Cerebellar nuclear complex (tissue), 1 donor: ENCODE results near the gene CERS1.

Experiments used
- DNase-seq, 2 experiments: peaks; one replicate each; lab custom pipeline; 2025; lab: John Stamatoyannopoulos, UW

Gene CERS1

GRCh38 chr19:18839465-18840287, 56.3 kb downstream of the CERS1 start:
- DNase-seq, result no peak

GRCh38 chr19:18834644-18834984, 61.3 kb downstream of the CERS1 start:
- DNase-seq, result no peak

GRCh38 chr19:18833849-18834643, 61.9 kb downstream of the CERS1 start:
- no peak for DNase-seq

- no peak for DNase-seq
Measured at GRCh38 chr19:18833141-18833476, 62.8 kb downstream of the CERS1 start.

- DNase-seq, result no peak
Measured at GRCh38 chr19:18832306-18833140, 63.4 kb downstream of the CERS1 start.

GRCh38 chr19:18831524-18832305, 64.2 kb downstream of the CERS1 start, which contains the start of gene UPF1:
Gene UPF1 (plus strand): TSS chr19:18831959. CDS start chr19:18832210, 251 bp downstream.
- DNase-seq, result peak in 1 of 2 experiments; percentile 63

GRCh38 chr19:18830488-18830887, 65.5 kb downstream of the CERS1 start:
- DNase-seq, result no peak

GRCh38 chr19:18828786-18829185, 67.2 kb downstream of the CERS1 start:
- no peak for DNase-seq
